B cell (primary cell): ENCODE data around the gene TCEAL7. TPM values are rescaled to one million over a fixed set of nuclear protein-coding genes. Genes with fewer than 3 reads are reported as not detected.

Experiments
- ATAC-seq: fragments of 200-7000 bp; cut with Tn5 transposase; one replicate; pipeline ENCODE4 v1.10.0; 2021; ENCODE audit warnings: low read depth, mild to moderate bottlenecking, moderate number of reproducible peaks, moderate library complexity
- CTCF ChIA-PET: fragments of 350-600 bp; sonication (Branson Sonifier 250); formaldehyde crosslinking; loops from one replicate; lab custom pipeline; 2021; ENCODE audit warnings: antibody characterized with exemption, inconsistent platforms; lab: Charles Lee
- POLR2A ChIA-PET: fragments of 350-600 bp; sonication (Branson Sonifier 250); formaldehyde crosslinking; loops from one replicate; lab custom pipeline; 2021; ENCODE audit warnings: antibody characterized with exemption; lab: Charles Lee
- DNase-seq: peaks from one replicate; pipeline ENCODE4 v3.0.0; 2013
- H2AFZ ChIP-seq: 2 replicates; pipeline ENCODE4 v1.6.1; 2012; ENCODE audit warnings: mild to moderate bottlenecking, low read depth, low read length; ENCODE audit not compliant: insufficient read depth, poor library complexity, severe bottlenecking
- H3K27ac ChIP-seq, 2 donors: 1 replicate in 1 of 2; 2 replicates in 1 of 2; pipeline ENCODE4 v1.5.1; 2012 to 2013; ENCODE audit warnings: low read length in 2 of 2, mild to moderate bottlenecking in 2 of 2, moderate library complexity in 1 of 2
- H3K27me3 ChIP-seq, 4 experiments: fragments of 200-600 bp in 1 of 4; sonication (generic) in 1 of 4; replicated peaks in 1 of 4; 1 replicate in 2 of 4; 2 replicates in 2 of 4; pipeline versions ENCODE4 v1.6.1 to v1.7.0; 2013 to 2016; ENCODE audit warnings: low read length in 3 of 4, mild to moderate bottlenecking in 2 of 4, mixed read lengths in 1 of 4, moderate library complexity in 1 of 4; ENCODE audit not compliant: insufficient read depth in 4 of 4, control insufficient read depth in 3 of 4; ENCODE audit errors: control extremely low read depth in 1 of 4
- H3K36me3 ChIP-seq, 2 experiments: replicated peaks in 1 of 2; 1 replicate in 1 of 2; 2 replicates in 1 of 2; pipeline versions ENCODE4 v1.6.1 to v1.7.1; 2013; ENCODE audit warnings: low read length in 1 of 2; ENCODE audit not compliant: insufficient read depth in 2 of 2, control insufficient read depth in 1 of 2; ENCODE audit errors: control extremely low read depth in 1 of 2, extremely low read depth in 1 of 2
- H3K4me1 ChIP-seq, 2 donors: fragments of 200-600 bp in 1 of 2; sonication (generic) in 1 of 2; 1 replicate in 1 of 2; 2 replicates in 1 of 2; pipeline versions ENCODE4 v1.5.1 to v1.6.1; 2013 to 2017; ENCODE audit warnings: low read length in 2 of 2; ENCODE audit not compliant: control insufficient read depth in 2 of 2, insufficient read depth in 2 of 2
- H3K4me2 ChIP-seq: replicated peaks from 2 replicates; pipeline ENCODE3; 2012; ENCODE audit warnings: mild to moderate bottlenecking, low read depth, low read length; ENCODE audit not compliant: poor library complexity, severe bottlenecking
- H3K4me3 ChIP-seq, 5 experiments: fragments of 200-600 bp in 1 of 5; sonication (generic) in 1 of 5; 1 replicate in 3 of 5; 2 replicates in 2 of 5; pipeline versions ENCODE4 v1.5.1 to v1.7.0; 2011 to 2016; ENCODE audit warnings: low read length in 4 of 5, mild to moderate bottlenecking in 4 of 5, low read depth in 2 of 5, control low read depth in 1 of 5, moderate library complexity in 1 of 5; ENCODE audit not compliant: insufficient read depth in 1 of 5; ENCODE audit errors: control extremely low read depth in 1 of 5, extremely low read depth in 1 of 5
- H3K79me2 ChIP-seq: fragments of 200-600 bp; sonication (generic); one replicate; pipeline ENCODE4 v1.6.0; 2016; ENCODE audit warnings: low read length; ENCODE audit not compliant: control insufficient read depth, insufficient read depth
- H3K9ac ChIP-seq: fragments of 200-600 bp; sonication (generic); 2 replicates; pipeline ENCODE4 v1.6.1; 2017; ENCODE audit warnings: mild to moderate bottlenecking, low read length, moderate library complexity
- H3K9me3 ChIP-seq, 3 donors: one replicate each; pipeline versions ENCODE4 v1.6.1 to v1.7.1; 2013; ENCODE audit warnings: low read length in 2 of 3; ENCODE audit not compliant: control insufficient read depth in 2 of 3, insufficient read depth in 1 of 3; ENCODE audit errors: control extremely low read depth in 1 of 3
- H4K20me1 ChIP-seq: 2 replicates; pipeline ENCODE4 v1.6.0; 2012; ENCODE audit warnings: mild to moderate bottlenecking, low read length; ENCODE audit not compliant: insufficient read depth, control insufficient read depth, poor library complexity, severe bottlenecking
- H3K27ac Mint-ChIP-seq: one replicate; pipeline ENCODE4 v1.8.0; 2021; ENCODE audit warnings: mixed read lengths
- H3K27me3 Mint-ChIP-seq: one replicate; pipeline ENCODE4 v1.8.0; 2021; ENCODE audit warnings: mixed read lengths
- H3K4me1 Mint-ChIP-seq: one replicate; pipeline ENCODE4 v1.8.0; 2021; ENCODE audit warnings: mixed read lengths
- H3K4me3 Mint-ChIP-seq: one replicate; pipeline ENCODE4 v1.8.0; 2021; ENCODE audit warnings: mixed read lengths
- H3K9me3 Mint-ChIP-seq: one replicate; pipeline ENCODE4 v1.8.0; 2022; ENCODE audit warnings: mixed read lengths; ENCODE audit not compliant: insufficient read depth
- CTCF ChIP-seq: fragments of 200-600 bp; IDR thresholded peaks from one replicate; pipeline ENCODE4 v1.8.0; 2022; ENCODE audit warnings: antibody characterized with exemption, mild to moderate bottlenecking
- EZH2 ChIP-seq: IDR thresholded peaks from 2 replicates; pipeline ENCODE4 v1.6.1; 2012; ENCODE audit warnings: borderline replicate concordance, low read depth, mild to moderate bottlenecking, moderate library complexity, low read length; ENCODE audit not compliant: insufficient read depth, poor library complexity, severe bottlenecking
- WGBS: methylation state at CpG from one replicate; pipeline ENCODE4 v1.1.5; 2013; ENCODE audit warnings: missing lambda C conversion rate; ENCODE audit not compliant: insufficient coverage; 5-methylcytosine and 5-hydroxymethylcytosine counted together
- intact Hi-C: fragments of 100-400 bp; cut with micrococcal nuclease; formaldehyde crosslinking; loops from one replicate; pipeline ENCODE4 v1.10.0; 2022
- polyA plus RNA-seq: library from polyadenylated mRNA; depleted of rRNA; stranded (reverse); fragments of >200 nt; gene quantifications from 2 replicates; pipeline ENCODE4 v1.2.3, GENCODE V29; 2012
- total RNA-seq, 2 donors: library from RNA; stranded (reverse); fragments of 120-200 nt in 1 of 2; gene quantifications; 1 replicate in 1 of 2; 2 replicates in 1 of 2; pipeline versions ENCODE4 v1.2.3 to v1.2.4, GENCODE V29; 2013 to 2022

Gene TCEAL7
- total and polyA plus RNA-seq, 2 donors (not counting 1 experiment from before 2014, with no cell fraction given): not detected

GRCh38 chrX:103343105-103343504, 13.1 kb downstream of the TCEAL7 start:
- H3K27me3 Mint-ChIP-seq: no peaks in the 10 kb centered on the region
- H3K27me3 ChIP-seq: no peaks in the 10 kb centered on the region
- WGBS: no CpG with 5 or more reads among the region's 2 CpGs
- DNase-seq: peak; percentile 35
- H3K4me3 Mint-ChIP-seq: no peak overlapping the region
- no peak overlapping the region for H3K9ac ChIP-seq
- no peaks in the 10 kb centered on the region for H3K4me1 Mint-ChIP-seq
- no peak overlapping the region for H2AFZ ChIP-seq
- no peak overlapping the region for H3K27ac Mint-ChIP-seq
- no peaks in the 10 kb centered on the region for H3K4me1 ChIP-seq
- ATAC-seq: peak; percentile 31
- ChIA-PET POLR2A (no interaction called here), CTCF (interaction anchor here (0.9 to 1.4 kb wide), 3 partner anchors 13 to 140 kb away, joined by 3 to 6 read pairs (median 3); partner anchors contain the start of gene TCEAL7)
- intact Hi-C loops: loop anchor here (1.0 kb wide), 1 partner anchor 121 kb away; no protein-coding TSS in a partner anchor
- no peaks in the 10 kb centered on the region for H3K79me2 ChIP-seq
- H4K20me1 ChIP-seq: no peaks in the 10 kb centered on the region
- H3K4me2 ChIP-seq: no peak overlapping the region
- H3K4me3 ChIP-seq: no peak overlapping the region
- H3K27ac ChIP-seq: no peak overlapping the region
- H3K36me3 ChIP-seq: no peaks in the 10 kb centered on the region
- TF ChIP-seq CTCF (peak; percentile 56), EZH2 (no peak)
- H3K9me3 ChIP-seq: no peaks in the 10 kb centered on the region
- no peaks in the 10 kb centered on the region for H3K9me3 Mint-ChIP-seq

- no peaks in the 10 kb centered on the region for H3K36me3 ChIP-seq
- no peak overlapping the region for H3K9ac ChIP-seq
- no peak overlapping the region for H3K4me3 Mint-ChIP-seq
- intact Hi-C loops: no loop called here
- no peak overlapping the region for H3K4me3 ChIP-seq
- ChIA-PET POLR2A (no interaction called here), CTCF (no interaction called here)
- no peaks in the 10 kb centered on the region for H3K79me2 ChIP-seq
- no peak overlapping the region for H3K27ac ChIP-seq
- DNase-seq (no peak), ATAC-seq (no peak)
- no CpG with 5 or more reads among the region's 2 CpGs for WGBS
- H3K4me2 ChIP-seq: no peak overlapping the region
- no peaks in the 10 kb centered on the region for H4K20me1 ChIP-seq
- H3K9me3 ChIP-seq: no peaks in the 10 kb centered on the region
- no peak overlapping the region for H3K27ac Mint-ChIP-seq
- TF ChIP-seq EZH2 (no peak), CTCF (no peak)
- H3K27me3 Mint-ChIP-seq: peaks cover 8% of the 10 kb centered on the region
- no peaks in the 10 kb centered on the region for H3K27me3 ChIP-seq
- H3K9me3 Mint-ChIP-seq: no peaks in the 10 kb centered on the region
- H3K4me1 ChIP-seq: no peaks in the 10 kb centered on the region
- no peak overlapping the region for H2AFZ ChIP-seq
- no peaks in the 10 kb centered on the region for H3K4me1 Mint-ChIP-seq
These were observed 14.6 kb downstream of the TCEAL7 start for GRCh38 chrX:103344606-103345005.
